ENCODE results near the gene ACTBL2.

DNA sequence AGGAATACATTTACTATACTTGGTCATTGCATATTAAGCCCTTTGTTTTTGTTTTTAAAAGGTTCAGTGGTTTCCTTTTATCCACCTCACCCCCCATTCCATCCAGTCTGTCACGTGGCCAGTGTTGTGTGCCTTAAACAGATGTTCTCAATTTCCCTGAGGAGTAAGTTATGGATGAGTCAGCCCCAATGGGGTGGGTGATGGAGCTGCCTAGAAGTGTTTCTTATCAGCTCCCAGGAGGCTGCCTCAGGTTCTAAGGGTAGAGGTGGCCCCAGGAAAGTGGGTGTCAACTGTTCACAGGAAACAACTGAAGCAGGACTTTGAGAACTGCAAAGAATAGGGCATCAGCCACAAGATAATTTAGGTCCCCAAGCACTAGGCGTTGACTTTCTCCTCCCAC lies 41.1 kb downstream of the ACTBL2 start:
- TF ChIP-seq, protein P1, sequence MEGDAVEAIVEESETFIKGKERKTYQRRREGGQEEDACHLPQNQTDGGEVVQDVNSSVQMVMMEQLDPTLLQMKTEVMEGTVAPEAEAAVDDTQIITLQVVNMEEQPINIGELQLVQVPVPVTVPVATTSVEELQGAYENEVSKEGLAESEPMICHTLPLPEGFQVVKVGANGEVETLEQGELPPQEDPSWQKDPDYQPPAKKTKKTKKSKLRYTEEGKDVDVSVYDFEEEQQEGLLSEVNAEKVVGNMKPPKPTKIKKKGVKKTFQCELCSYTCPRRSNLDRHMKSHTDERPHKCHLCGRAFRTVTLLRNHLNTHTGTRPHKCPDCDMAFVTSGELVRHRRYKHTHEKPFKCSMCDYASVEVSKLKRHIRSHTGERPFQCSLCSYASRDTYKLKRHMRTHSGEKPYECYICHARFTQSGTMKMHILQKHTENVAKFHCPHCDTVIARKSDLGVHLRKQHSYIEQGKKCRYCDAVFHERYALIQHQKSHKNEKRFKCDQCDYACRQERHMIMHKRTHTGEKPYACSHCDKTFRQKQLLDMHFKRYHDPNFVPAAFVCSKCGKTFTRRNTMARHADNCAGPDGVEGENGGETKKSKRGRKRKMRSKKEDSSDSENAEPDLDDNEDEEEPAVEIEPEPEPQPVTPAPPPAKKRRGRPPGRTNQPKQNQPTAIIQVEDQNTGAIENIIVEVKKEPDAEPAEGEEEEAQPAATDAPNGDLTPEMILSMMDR (IDR thresholded peaks at IDR 0.05) = no peak
- no peak for TF ChIP-seq POLR2A (IDR thresholded peaks at IDR 0.05)
